ENCODE measurements around the gene RASSF10. TPM values are rescaled to one million over a fixed set of nuclear protein-coding genes. Genes with fewer than 3 reads are reported as not detected.

The RASSF10 gene
- total RNA-seq, 1 donor from 2014 or later: 13.2 TPM

DNA sequence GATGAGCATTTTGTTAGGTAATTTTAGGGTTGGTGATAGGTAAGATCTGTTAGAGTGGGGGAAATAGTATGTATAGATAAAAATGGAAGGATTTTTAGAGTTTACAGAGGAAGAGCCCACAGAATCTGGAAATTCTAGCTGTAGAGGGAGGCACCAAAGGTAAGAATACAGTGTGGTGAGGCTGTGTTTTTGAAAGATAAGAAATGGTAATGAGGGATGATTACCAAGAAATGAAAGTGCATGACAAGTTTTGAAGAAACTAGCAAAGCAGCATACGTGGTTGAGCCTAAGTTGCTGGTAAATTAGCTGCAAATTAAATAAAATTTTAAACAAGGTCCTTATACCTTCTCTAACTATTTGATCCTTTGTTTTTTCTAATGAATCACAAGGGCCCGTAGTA is 14.6 kb upstream of the RASSF10 start:
- DNase-seq (ENCODE audit: low read depth): no peak

DNA sequence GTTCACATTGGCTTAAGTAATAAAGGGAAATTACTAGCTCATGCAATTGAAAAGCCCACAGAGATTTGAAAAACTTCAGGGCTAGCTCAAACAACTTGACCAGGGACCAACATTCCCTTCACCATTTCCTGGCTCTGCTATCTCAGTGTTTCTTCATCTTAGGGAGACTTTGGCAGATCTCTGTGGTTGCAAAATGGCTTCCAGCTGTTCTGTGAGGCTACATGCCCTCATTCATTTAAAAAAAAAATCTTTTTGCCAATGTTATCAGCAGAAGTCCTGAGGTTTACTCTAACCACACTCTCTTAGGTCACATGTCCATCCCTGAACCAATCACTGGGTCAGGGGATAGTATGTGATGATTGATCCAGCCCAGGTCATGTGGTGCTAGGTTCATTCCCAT is 13.9 kb upstream of the RASSF10 start:
- no peak for DNase-seq (ENCODE audit: low read depth)

DNA sequence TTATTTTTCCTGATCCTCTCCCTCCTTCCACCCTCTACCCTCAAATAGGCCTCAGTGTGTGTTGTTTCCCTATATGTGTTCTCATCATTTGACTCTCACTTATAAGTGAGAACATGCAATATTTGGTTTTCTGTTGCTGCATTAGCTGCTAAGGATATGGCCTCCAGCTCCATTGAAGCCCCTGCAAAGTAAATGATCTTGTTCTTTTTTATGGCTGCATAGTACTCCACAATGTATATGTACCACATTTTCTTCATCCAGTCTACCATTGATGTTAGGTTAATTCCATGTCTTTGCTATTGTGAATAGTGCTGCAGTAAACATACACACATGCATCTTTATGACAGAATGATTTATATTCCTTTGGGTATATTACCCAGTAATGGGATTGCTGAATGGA is 13.3 kb upstream of the RASSF10 start:
- no peak for DNase-seq (ENCODE audit: low read depth)

DNA sequence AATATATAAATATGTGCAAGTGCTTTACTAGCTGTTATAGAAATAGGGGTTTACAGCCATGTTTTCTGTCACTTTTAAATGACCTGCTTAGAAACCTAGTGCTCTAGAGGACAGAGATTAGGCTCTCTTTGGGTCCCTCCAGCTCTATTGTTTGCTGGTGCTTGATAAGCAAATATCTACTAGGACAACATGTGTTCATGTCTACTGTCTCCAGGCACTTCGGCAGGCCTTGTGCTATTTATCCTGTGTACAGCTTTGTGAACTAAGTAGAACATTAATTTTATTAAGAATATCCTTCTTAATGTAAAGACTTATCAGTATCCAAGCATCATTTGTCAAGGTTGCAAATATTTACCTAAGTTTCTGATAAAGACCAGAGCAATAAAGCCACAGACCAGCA is 11.9 kb upstream of the RASSF10 start:
- DNase-seq (ENCODE audit: low read depth): no peak

DNA sequence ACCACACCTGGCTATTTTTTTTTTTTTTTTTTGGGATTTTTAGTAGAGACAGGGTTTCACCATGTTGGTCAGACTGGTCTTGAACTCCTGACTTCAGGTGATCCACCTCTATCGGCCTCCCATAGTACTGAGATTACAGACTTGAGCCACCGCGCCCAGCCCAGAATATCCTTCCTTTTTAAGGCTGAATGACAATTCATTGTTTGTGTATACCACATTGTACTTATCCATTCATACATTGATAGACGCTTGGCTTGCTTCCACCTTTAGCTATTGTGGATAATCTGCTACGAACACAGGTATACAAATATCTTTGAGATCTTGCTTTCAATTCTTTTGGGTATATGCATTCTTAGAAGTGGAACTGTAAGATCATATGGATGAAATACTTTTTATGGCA is 10.8 kb upstream of the RASSF10 start:
- DNase-seq (ENCODE audit: low read depth): no peak

DNA sequence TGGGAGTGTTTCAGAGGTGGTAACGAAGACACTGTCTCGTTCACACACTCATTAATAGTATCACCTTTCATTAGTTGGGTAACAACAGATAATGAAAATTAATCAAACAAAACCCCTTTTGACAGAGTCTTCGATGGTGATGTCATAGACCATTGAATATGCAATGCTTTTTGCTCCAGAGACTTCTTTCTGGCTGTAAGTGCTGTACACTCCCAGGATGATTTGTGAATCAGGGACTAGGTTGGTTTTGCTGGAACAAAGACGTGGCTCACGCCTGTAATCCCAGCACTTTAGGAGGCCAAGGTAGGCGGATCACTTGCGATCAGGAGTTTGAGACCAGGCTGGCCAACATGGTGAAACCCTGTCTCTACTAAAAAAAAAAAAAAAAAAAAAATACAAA is 9.5 kb upstream of the RASSF10 start:
- no peak for DNase-seq (ENCODE audit: low read depth)

DNA sequence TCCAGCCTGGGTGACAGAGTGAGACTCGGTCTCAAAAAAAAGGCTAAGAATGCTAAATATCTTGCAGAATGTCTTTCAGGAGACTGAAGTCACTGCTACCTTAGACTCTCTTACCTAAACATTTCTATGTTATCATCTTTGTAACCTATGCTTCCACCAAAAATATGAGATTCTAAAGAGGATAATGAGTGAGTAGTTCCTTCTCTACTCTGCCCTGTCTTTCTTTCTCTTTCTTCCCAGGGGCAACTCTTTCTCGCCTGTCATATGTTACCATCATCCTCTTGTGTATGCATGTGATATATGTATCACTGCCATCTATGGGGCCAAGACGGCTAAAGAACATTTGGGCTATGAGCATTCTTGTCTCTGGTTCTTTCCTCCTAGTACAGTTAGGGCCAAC is 9.0 kb upstream of the RASSF10 start:
- no peak for DNase-seq (ENCODE audit: low read depth)

DNA sequence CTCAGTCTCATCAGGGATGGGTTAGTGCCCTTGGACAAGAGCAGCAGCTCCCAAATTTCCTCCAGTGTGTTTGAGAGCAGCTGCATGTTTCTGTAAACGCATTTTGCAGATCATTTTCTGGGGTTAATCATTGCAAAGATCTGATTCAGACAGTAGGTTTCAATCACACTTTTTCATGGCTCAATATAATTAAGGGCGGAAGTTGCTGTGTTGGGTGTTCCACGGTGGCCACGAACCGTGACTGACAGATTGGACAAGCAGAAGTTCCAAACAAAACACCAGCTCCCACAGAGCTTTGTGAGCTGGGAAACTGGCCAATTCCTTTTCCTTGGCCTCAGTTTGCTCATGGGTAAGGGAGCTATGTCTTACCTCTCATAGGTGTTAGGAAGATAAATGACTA is 8.4 kb upstream of the RASSF10 start:
- DNase-seq (ENCODE audit: low read depth): peak; percentile 96

DNA sequence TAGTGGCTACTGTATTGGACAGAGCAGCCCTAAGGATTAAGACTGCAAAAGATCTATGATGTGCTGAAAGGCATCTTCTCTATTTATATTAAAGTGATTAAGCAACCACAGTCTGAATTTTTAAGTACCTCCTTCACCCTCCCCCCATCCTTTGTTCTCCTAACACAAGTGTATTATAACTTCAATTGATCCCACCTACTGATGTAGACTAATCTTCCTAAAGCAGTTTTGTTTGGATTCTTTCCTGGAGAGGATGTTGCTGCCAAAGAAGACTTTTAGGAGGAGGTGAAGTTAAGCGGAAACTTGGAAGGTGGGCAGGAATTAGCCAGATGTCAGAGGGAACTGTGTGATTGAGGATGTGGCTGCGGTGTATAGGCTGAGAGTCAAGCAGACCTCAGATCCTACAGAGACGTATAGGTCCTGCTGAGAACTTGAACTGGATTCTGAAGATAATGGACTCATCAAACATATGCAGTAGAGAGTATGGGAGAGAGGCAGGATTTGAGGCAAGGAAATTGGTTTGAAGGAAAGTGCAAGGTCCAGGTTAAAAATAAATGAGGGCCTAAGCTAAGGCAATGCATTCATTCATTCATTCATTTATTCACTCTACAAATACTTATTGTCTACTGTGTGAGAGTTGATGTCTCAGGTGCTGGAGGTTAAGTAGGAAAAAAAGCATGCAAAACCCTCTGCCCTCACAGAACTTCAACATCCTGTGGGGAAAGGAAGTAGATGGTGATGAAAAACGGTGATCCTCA is 5.2 kb upstream of the RASSF10 start:
- DNase-seq (ENCODE audit: low read depth): no peak

DNA sequence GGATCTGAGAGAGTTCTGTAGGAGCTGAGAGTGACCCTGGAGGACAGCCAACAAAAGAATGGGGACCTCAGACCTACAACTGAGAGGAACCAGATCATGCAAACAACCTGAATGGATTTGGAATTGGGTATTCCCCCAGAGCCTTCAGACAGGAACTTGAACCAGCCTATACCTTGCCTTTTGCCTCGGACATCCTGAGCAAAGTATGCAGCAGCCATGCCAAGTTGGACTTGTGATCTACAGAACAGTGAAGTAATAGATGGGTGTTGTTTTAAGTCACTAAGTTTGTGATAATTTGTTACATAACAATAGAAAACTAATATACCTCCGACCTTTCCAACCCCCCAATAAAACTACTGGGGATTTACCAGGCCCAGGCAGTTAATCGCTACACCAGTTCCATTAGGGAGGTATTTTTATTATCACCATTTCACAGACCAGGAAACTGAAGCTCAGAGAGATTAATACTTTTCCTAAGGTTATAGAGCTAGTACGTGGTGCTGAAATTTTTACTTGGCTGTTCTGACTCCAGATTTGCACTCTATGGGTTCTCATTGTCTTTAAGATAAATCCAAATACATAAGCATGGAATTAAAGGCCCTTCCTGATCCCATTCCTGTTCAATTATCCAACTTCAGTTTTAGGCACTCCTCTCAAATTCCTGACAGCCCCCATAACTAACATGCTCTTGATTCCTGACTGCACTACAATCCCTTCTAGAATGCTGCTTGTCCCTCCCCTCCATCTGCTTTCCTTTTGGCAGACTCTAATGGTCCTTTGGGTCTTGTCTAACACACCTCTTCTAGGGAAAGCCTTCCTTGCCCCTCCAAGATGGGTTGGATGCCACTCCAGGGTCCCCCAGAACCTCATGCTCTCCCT is 1.7 kb upstream of the RASSF10 start:
- DNase-seq (ENCODE audit: low read depth): no peak

DNA sequence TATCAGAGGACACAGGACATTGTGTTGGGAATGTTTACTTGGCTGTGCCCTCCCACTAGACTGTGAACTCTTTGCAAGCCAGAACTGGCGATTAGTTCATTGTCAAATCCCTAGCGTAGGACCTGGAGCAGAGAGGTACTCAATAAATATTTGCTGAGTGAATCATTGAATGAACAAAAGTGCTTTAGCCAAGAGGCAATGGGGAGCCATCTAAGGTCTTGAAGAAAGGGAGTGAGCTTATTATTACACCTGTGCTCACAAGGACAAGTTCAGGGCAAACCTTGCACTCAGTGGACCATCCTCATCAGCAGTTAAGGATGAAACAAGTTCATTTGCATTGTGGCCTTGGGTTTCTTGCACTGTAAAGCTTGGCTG is 1.1 kb upstream of the RASSF10 start:
- DNase-seq (ENCODE audit: low read depth): peak; percentile 85

DNA sequence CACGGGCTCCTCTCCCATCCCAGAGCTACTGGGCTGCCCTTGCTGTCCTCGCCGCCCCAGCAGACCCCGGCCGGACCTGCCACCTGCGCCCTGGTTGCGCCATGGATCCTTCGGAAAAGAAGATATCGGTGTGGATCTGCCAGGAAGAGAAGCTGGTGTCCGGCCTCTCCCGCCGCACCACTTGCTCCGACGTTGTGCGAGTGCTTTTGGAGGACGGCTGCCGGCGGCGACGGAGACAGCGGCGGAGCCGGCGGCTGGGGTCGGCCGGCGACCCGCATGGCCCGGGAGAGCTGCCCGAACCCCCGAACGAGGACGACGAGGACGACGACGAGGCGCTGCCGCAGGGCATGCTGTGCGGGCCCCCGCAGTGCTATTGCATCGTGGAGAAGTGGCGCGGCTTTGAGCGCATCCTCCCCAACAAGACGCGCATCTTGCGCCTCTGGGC is 382 bp downstream of the RASSF10 start:
- DNase-seq (ENCODE audit: low read depth): no peak

DNA sequence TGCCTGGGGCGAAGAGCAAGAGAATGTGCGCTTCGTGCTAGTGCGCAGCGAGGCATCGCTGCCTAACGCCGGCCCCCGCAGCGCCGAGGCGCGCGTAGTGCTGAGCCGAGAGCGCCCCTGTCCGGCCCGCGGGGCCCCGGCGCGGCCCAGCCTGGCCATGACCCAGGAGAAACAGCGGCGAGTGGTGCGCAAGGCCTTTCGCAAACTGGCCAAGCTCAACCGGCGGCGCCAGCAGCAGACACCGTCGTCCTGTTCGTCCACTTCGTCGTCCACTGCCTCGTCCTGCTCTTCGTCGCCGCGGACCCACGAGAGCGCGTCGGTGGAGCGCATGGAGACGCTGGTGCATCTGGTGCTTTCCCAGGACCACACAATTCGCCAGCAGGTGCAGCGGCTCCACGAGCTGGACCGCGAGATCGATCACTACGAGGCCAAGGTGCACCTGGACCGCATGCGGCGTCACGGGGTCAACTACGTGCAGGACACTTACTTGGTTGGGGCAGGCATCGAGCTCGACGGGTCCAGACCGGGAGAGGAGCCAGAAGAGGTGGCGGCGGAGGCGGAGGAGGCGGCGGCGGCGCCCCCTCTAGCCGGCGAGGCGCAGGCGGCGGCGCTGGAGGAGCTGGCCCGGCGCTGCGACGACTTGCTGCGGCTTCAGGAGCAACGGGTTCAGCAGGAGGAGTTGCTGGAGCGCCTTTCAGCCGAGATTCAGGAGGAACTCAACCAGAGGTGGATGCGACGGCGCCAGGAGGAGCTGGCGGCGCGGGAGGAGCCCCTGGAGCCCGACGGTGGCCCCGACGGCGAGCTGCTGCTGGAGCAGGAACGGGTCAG is 1.0 kb downstream of the RASSF10 start:
- no peak for DNase-seq (ENCODE audit: low read depth)

DNA sequence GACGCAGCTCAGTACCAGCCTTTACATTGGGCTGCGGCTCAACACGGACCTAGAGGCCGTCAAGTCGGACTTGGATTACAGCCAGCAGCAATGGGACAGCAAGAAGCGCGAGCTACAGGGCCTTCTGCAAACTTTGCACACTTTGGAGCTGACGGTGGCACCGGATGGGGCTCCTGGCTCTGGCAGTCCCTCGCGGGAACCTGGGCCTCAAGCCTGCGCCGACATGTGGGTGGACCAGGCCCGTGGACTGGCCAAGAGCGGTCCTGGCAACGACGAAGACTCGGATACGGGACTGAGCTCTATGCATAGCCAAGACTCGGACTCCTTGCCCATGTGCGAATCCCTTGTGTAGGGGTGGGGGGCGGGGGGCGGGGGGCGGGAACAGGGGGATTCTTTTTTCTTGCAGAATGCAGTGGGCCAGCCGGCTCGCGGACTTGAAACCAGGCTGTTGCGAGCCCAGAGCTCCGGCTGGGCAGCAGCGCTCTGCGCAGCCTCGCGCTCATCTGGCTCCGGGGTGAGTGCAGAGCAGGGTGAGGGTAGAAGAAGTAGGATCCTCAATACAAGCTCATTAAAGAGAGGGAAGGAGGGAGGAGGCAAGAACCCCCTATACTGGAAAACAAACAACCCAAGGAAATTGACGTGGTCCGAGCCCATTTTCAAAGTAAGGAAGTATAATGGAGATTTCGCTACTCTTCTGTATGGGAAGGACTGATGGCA is 1.8 kb downstream of the RASSF10 start:
- DNase-seq (ENCODE audit: low read depth): no peak

DNA sequence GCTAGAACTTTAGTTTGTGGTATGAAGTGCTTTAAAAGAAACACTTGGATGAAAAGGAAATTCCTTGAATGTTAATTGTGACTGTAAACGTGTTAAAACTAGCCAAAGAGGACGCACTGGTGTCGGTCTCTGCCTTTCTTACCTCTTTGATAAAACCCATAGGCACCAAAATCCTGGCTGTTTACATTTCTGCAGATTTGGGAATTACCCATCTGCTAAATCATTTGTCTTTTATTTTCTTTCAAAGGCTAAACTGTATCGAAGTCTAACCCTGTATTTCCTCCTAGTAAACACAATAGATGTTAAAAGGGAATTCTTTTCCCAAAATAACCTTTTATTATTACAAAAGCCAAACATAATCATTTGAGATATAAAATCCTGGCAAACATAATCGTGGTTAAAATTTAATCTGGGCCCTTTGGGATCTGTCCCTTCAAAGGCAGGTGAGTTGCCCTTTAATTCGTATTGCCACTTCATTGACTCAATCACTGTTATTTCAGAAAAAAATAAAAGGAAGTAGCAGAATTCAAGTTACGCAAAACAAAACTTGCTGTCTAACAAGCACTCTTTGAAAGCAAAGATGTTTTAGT is 2.4 kb downstream of the RASSF10 start:
- no peak for DNase-seq (ENCODE audit: low read depth)

DNA sequence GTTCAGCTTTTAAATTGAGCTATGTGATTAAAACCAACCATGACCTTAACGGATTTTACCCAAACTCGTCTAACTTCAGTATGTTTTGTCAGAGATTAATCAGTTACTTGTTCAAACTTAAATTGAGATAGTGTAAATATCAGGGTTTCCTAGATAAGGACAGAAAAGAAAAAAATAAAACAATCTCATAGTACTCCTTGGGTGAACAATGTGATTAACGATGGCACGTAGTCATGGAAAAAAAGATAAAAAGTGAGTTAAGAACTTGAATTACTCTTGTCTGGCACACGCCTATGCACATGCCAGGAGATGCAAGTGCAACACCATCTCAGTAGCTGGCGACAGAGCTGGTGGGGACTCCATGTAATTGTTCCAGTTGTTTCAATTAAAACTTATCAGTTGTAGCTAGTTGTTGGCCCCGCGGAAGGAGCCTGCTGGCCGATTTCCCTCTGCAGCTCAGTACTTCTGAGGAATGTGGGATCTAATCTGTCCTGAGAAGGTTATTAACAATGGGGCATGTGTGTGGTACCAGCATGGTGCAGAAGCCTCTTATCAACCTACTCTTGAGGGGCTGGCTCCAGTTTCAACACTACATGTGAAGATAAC is 3.0 kb downstream of the RASSF10 start:
- peak; percentile 66 for DNase-seq (ENCODE audit: low read depth)

DNA sequence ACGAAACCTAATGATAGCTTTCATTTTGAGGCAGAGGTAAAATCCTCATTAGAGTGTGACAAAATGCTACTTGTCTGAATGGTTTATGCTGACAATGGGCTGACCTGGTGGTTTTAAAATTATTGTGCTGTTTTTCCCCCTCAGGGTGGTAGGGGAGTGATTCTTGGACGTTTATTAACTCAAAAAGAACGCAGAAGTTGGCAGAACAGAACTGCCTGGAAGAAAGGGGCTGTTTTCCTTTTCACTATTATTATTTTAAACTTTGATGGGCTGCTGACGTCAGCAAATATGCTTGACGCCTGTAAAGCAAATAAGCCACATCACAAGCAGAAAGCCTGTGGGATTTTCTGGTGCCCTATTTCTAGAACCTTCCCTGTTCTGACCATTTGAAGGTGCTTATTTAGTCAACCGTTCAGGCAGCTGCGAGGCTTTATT is 4.0 kb downstream of the RASSF10 start:
- DNase-seq (ENCODE audit: low read depth): peak; percentile 84

DNA sequence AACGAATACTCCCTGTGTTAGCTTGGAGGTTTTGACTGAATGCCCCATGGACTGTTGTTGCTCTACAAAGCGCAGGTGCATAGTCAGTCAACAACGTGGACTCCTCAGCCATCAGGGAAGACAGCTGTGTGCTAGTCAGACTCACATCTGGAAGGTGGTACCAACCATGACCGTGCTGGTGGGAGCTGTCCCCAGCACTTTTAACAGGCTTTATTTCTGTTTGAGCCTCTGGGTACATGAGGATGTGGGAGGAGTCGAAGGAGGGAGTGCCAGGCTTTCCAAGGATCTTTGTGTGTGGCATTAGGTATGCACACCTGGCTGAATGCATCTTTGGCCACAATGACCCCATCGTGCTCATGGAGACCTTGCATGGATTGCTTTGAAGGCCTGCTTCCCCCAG is 6.6 kb downstream of the RASSF10 start:
- no peak for DNase-seq (ENCODE audit: low read depth)

DNA sequence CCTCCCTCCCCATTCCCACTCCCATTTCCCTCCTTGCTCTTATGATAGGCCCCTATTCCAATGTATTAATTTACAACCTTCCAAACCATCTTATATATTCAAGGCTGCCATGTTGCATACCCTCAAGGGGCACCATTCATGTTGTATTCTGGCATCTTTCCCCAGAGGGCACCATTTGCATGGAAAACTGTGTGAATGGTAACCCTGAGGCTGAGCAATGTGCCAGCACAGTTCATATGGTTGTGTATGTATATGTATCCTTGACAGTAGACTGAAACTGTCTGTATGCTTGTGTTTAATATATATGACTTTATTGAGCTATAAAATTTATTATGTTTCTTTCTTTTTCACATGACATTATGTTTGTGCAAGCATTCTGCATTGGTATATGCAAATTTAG is 7.3 kb downstream of the RASSF10 start:
- DNase-seq (ENCODE audit: low read depth): no peak

DNA sequence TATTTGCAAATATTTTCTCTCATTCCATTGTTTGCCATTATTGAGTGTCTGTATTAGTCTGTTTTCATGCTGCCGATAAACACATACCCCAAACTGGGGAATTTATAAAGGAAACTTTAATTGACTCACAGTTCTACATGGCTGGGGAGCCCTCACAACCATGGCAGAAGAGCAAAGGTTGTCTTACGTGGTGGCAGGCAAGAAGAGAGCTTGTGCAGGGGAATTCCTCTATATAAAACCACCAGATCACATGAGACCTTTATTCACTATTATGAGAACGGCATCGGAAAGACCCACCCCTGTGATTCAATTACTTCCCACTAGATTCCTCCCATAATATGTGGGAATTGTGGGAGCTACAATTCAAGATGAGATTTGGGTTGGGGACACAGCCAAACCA is 10.2 kb downstream of the RASSF10 start:
- DNase-seq (ENCODE audit: low read depth): peak; percentile 60

DNA sequence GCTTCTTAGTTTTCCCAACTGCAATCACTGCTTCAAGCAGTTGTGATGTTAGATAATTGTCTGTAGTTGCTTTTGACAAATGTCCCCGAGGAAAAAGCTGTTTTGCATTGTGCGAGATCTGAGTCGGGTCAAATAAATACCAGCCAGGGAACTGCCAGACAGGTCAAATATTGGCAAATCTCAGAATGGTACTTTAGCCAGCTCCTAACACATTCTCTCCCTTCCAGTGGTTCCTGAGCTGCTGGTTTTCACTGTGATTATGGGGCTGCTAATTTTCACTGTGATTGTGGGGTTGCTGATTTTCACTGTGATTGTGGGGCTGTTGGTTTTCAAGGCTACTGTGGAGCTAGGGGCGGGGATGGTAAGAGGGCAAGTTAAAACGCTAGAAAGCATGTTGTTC is 14.3 kb downstream of the RASSF10 start:
- DNase-seq (ENCODE audit: low read depth): no peak

All from renal cortical epithelial cell (primary cell).